Right renal pelvis (tissue), 4 donors: ENCODE results near the gene GAL3ST3. TPM values are rescaled to one million over a fixed set of nuclear protein-coding genes. Genes with fewer than 3 reads are reported as not detected.
"Not testable (repeated sequence)": the region's sequence is repeated elsewhere in the genome, so short reads cannot be mapped to it uniquely, and the experiment has no call there.

Experiments used
- DNase-seq, 4 donors: peaks; one replicate each; pipeline ENCODE4 v3.0.0-alpha.2; 2013; ENCODE audit warnings: low read depth in 4 of 4, low spot score in 3 of 4, missing footprints in 1 of 4
- polyA plus RNA-seq, 4 donors: library from polyadenylated mRNA; unstranded; fragments of 120-200 nt; gene quantifications; one replicate each; pipeline ENCODE4 v1.2.1, GENCODE V29; 2013; ENCODE audit not compliant: insufficient read length in 4 of 4

Gene GAL3ST3
- polyA plus RNA-seq, 4 donors, result 4.8 to 7.4 (median 5.2) TPM

DNA sequence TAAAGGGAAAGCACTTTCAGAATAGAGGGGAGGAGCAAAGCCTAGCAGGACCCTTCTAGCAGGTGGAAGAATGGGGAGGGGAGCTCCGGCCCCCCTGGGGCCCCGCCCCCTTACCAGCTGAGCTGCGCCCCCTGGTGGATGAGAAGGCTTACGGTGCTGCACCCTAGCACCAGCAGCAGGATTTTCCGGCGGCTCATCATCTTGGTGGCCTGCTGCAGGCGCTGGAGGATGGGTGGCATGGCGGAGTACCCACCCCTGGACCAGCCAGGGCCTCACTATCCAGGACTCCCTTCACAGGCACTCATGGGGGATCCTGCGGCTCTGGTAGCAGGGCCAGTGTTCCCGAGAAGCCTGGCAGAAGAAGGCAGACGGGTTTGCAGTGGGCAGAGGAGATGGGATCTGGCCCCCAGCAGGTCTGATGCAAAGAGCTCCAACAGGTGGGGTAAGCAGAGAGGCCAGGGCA lies 3.8 kb downstream of the GAL3ST3 start:
- peak in 3 of 4 donors; percentile 61 to 67 (median 65) for DNase-seq

DNA sequence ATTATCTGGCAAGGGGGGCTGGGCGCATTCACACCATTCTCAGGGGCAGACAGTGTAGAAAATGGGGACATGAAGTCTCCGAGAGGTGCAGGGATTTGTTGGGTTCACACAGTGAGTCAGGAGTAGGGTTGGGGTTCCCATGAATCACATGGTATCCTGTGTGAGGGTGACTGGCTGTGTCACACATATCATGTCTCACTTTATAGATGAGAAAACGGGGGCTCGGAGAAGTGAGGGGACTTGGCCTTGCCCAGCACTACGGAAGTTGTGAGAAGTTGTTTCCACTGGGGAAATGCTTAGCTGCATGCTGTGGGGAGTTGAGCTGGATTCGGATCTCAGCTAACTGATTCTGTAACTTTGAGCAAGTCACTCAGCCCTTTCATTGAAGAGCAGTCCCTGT lies 4.2 kb downstream of the GAL3ST3 start:
- DNase-seq, result no peak

DNA sequence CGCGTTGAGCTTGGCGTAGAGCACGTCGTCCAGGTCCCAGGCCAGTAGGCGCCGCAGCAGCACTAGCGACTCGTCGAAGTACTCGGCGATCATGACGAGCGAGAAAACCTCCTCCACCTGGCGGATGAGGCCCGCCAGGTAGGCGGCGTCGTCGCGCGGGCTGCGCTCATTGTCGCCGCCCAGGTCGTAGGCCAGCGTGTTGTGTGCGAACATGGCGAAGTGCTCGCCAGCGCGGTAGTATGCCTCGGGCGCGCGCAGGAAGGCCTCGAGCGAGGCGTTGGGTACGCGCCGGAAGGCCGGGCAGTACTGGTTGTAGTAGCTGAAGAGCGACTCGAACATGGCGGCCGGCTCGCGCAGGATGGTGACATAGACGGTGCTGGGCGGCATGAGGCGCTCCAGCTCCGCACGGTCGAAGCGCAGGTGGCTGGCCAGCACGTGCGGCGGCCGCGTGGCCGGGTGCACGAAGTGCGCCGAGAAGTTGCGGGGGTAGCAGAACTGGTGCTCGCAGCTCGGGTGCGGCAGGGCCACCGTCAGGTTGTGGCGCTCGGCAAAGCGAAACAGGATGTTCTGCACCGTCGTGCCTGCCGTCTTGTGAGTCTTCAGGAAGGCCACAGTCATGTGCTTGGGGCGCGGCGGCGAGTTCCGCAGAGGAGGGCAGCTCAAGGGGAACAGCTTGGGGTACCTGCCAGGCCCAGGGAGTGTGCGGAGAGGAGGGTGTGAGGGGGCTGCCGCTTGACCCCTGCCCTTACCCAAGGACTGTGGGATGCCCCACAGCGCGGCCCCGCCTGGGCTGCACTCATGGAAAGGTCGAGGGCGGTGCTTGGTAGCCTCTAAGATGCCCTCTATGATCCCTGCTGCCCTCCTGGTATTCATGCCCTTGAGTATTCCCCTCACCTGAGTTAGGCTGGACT lies 5.7 kb downstream of the GAL3ST3 start:
- DNase-seq, result no peak

DNA sequence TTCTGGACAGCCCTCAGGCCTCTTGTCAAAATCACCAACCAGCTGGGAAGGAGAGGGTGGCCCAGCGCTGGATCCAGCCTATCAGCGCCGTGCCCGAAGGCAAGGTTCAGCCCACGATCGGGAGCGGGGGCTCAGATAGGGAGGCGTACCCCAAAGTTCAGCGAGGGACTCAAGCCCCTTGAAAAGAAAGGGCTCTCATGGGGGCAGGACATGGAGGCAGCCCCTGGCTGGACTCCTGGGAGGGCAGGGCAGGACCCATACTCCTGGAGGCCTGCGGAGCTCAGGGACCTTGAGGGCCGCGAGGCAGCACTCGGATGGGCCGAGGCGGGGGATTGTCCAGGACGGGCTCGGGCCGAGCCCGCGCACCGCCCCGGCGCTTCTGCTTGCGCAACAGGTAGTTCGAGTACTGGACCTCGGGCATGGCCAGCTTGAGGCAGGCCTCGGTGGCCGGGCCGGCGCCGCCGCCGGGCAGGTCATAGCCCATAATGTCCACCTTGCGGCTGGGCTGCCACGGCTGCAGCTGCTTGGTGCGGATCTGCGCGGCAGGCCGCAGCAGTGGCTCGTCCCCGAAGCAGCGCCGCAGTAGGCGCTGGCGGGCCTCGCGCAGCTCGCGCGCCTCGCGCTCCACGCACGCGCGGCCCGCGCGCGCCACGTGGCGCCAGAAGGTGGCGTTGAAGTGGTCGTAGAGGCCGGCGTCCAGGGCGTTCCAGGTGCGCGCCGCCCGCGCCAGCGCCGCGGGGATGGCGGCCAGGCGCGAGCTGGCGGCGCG lies 6.5 kb downstream of the GAL3ST3 start:
- no peak for DNase-seq

DNA sequence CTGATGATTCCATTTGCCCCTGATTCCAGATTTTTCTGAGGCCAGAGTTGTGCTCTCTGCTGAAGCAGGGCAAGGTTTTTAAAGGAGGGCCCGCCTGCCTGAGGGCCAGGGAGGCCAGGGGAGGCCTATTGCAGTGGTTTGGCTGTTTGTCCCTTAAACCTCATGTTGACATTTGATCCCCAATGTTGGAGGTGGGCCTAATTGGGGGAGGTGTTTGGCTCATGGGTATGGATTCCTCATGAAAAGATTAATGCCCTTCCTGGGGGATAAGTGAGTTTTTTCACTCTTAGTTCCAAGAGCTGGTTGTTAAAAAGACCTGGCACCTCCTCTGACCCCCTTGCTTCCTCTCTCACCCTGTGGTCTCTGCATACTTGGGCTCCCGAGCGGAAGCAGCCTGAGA lies 9.2 kb downstream of the GAL3ST3 start:
- DNase-seq, result no peak

DNA sequence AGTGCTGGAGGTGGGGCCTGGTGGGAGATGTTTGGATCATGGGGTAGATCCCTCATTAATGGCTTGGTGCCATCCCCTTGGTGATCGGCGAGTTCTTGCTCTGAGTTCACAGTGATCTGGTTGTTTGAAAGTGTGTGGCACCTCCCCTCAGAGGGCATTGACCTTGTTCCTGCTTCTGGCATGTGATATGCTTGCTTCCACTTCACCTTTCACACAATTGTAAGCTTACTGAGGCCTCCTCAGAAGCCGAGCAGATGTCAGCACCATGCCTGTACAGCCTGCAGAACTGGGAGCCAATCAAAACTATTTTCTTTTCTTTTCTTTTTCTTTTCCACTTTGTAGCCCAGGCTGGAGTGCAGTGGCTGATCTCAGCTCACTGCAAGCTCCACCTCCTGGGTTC lies 11.6 kb downstream of the GAL3ST3 start:
- no peak for DNase-seq

DNA sequence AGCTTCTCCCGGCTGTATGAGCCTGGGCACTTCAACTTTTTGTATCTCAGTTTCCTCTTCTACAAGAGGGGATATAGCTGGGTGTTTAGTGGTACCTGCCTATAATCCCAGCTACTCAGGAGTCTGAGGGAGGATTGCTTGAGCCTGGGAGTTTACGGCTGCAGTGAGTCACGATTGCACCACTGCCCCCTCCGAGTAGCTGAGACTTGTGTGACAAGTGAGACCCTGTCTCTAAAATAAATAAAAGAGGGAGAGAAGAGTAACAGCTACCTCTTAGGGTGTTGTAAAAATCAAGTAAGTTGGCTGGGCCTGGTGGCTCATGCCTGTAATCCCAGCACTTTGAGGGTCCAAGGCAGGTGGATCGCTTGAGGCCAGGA lies 12.6 kb downstream of the GAL3ST3 start:
- no peak for DNase-seq

DNA sequence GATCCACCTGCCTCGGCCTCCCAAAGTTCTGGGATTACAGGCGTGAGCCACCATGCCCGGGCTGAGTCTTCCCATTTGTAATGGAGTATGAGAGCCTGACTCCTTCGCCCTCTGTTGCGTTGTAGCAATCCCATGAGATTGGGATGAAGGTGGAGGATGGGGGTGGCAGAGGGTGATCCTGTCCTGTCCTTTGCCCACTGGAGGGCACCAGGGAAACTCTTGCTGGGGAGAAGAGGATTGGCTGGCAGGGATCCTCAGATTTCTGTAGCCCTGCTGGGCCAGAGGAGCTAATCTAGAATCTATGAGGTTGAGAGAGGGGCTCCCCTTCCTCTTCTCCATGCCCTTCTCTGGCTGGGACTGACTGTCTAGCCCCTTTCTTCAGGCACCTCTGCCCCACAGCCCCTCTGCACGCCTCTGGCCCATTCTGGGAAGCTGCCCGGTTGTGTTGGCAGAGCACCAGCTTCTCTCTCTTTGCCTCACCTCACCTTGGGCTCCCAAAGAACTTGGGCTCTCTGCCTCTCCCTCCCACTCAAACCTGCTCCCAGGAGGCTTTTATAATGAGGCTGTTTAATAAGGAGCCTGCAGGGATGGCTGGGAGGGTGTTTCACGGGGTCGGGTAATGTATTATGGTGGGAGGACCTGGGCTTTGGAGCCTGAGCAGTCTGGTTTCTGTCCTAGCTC lies 13.2 kb downstream of the GAL3ST3 start:
- no peak for DNase-seq

DNA sequence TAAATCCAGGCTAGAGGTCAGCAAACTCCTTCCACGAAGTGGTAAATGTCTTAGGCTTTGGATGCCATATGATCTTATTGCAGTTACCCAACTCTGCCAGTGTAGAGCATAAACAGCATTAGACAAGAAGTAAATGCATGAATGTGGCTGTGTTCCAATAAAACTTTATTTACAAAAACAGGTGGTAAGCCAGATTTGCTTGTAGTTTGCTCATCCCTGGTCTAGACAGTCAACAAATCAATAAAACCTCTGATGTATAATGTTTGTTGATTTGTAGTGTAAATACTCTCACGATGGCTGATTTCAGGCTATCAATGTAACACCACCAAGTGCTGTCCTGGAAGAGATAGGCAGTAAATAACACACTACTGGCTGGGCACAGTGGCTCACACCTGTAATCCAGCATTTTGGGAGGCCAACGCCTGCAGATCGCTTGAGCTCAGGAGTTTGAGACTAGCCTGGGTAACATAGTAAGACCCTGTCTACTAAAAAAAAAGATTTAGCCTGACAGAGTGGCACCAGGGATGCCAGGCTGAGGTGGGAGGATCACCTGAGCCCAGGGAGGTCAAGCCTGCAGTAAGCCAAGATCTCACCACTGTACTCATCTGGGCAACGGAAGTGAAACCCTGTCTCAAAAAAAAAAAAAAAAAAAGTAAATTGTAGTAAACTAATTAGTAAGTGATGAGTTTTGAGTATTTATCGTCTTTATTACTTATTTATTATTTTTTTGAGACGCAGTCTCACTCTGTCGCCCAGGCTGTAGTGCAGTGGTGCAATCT lies 15.8 kb downstream of the GAL3ST3 start:
- no peak for DNase-seq

DNA sequence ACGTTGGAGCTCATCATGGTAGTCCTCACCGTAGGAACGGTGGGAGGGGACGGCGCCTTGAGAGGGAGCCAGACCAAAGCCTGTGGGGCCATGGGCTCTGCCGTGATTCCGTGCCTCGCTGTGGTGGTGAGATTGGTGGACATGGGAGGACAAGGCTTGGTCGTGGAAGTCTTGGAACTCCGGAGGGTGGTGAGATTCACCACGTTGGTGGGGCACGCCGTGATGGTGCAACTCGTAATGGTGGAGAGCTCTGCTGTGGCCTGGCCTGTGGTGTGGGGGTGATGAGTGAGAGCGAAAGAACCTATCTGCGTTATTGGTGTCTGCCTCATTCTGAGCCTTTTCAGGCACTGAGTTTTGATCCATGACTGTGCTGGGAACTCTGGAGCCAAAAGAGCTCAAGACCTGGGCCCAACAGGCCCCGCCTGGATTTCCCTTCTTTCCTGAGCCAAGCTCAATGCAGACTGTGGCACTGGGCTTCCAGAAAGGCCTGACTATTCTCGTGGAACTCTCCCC lies 22.9 kb downstream of the GAL3ST3 start, which contains the start of gene CATSPER1:
Gene CATSPER1 (minus strand): TSS at position 463 of the 513 bp plus-strand sequence. CDS start 100 bp downstream, at position 363.
- no peak for DNase-seq

DNA sequence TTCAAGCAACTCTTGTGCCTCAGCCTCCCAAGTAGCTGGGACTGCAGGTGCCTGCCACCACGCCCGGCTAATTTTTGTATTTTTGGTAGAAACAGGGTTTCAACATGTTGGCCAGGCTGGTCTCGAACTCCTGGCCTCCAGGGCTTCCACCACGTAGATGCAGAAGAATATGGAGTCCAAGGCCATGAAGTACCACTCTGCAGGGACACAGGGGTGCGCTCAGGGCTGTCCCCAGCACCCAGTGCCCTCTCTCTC lies 25.8 kb downstream of the GAL3ST3 start:
- DNase-seq, result not testable (repeated sequence)

DNA sequence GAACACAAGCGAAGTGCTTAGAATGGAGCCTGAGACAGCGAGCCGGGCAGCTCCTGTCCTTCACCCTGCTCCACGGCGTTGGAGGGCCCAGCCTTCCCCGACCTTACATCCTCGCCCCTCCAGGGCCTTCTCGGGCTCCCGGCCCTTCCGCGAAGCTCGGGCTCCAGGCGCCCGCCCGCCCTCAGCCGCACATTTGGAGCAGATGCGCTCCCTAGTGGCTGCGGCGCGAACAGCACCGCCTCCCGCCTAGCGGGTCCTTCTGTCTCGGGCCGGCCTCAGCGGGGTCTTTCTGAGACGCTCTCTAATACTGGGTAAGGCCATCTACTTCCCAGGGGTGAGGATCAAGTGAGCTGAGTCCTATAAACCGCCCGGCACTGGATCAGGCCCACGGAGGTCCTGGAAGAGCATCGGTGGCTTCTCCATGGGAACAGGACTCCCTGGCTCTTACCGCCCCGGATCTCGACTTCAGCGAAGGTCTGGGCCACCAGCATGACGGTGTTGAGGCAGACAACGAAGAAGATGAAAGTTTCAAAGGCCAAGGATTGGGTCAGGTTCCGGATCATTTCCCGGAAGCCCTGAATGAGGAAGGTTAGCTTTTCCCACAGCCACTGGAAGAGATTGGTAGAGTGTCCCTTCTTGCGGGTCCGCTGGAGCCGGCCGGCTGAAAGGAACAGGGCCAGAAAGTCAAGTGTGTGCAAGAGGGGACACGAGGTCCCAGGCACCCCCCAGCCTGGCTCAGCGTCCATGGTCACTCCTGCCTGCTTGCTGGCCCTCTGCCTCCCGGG lies 26.4 kb downstream of the GAL3ST3 start:
- peak in 3 of 4 donors; percentile 35 to 60 (median 36) for DNase-seq

DNA sequence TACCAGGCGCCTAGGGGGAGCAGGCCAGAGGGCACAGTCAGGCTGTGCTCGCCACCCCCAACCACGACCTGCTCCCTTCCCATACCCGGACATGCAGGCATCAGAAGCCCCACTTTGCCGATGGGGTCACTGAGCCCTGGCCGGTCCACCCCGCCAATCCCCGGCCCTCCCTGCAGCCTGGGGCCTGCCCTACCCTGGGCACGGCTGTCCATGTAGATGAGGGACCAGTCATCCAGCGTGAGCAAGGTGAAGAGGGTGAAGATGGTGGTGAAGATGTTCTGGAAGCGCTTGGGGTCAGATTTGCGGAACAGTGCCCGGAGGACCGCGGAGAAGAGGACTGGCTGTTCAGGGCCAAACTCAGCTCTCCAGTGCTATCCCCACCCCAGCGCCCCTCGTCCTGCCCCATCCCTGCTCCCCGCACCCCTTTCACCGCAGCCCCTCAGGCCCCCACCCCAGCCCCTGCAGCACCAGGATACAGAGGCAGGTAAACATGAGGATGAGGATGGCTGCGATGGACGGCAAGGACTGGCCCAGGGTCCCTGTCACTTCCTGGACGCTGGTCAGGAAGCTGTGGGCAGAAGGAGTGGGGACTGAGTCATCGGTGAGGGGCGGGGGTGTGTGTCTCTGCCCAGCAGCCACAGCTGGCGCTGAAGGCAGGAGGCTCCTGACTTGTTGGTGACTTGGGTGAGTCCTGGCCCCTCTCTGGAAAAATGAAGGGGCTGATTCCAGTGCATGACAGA lies 28.2 kb downstream of the GAL3ST3 start:
- no peak for DNase-seq

DNA sequence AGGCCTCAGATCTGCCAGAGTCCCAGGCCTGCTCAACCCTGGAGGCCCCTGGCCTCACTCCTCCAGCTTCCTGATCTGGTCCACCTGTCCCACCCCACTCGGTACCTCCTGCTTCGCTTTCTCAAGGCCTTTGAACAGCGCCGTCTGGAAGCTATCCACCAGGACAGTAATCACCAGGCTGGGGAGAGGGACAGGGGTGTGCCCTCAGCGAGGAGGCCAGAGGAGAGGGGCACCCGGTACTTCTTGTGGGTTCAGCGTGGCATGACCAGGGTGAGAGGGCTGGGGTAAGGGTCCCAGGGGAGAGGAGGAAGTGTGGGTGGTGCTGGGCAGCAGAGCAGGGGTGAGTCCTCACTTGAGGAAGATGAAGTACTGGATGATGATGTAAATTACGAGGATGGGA lies 28.7 kb downstream of the GAL3ST3 start:
- no peak for DNase-seq

DNA sequence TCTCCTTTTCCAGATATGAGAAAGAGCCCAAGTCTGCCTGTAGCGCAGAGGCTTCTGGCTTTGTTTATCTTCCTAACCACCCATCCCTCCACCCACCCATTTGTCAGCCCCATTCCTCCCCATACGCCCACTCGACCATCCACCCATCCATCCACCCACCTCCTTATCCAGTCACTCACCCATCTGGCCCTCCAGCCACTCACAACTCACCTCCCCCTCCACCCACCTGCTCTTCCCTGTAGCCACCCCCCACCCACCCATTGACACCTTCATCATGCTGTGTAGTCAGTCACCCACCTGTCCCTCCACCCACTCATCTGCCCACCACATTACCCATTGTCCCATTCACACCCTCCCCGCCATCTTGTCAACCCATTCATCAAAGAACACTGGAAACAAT lies 31.6 kb downstream of the GAL3ST3 start:
- DNase-seq, result no peak

DNA sequence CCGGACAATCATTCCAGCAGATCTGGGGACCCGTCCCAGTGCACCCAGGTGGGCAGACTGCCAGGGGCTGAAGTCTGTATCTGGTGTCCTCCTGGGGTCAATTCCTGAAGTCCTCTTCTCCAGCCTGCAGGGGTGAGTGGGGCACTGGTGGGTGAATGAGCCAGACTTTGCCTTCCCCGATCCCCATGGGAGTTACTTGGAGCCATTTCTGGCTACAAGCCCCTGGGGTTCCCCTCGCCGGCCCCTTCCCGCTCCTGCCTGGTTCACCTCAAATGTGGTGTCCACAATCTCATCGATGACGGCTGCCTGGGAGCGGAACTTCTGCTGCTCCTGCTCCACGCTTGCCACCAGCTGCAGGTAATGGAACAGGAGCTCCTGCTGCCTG lies 32.2 kb downstream of the GAL3ST3 start:
- DNase-seq, result no peak

DNA sequence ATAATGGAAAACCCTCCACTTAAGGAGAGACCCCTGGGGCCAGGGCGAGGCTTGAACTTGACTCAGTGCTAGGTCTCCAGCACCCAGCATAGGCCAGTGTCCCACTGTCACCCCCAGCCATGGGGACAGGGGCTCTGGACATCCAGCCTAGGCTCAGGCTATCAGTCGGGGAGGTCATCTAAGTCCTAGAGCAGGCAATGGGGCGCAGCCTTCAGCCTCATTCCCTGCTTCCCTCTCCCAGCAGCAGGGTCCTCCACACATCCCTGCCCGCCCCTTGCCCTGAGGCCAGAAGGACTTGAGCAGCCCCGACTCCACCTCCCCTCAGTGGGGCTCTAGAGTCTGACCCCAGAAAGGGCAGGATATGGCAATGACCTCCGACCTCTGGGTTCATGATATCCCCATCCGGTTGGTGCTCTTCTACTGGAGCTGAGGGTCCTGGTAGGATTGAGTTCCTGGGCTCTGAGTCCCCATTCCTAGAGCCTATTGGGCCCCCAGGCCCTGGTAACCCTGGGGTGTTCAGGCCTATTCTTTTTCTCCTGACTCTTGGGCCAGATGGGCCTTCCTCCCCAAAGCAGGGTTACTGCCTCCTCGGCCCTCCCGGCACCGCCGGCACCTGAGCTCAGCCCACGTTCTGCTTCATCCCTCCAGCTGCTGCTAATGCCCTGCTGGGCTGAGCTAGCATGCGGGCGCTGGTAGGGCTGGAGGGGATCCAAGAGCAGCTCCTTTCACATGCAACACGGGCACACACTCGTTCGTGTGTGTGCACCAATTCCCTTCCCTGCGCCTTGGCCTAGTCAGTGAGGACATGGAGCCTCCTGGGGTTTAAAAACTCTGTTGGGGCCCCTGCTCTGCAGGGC lies 32.8 kb downstream of the GAL3ST3 start:
- DNase-seq, result no peak

DNA sequence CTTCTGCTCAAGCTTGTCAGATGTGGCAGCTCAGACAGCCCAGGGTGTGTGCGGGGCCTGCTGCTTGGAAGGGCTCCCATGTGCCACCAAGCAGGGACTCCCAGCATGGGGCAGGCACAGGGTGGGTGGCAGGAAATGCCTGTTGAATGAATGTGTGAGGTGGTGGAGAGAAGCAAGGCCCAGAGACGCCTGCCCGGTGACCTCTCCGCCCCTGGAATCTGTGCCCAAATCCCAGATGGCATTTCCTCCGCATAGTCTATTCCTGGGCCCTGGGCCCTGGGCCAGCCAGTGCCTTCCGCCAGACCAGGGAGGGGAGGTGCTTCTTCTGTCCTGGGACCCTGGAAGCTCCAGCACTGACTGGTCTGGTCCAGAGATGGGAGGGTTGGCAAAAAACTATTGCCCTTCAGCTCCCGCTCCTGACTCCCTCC lies 33.5 kb downstream of the GAL3ST3 start:
- DNase-seq, result no peak
